Peyer's patch (tissue), 4 donors: ENCODE results near the gene CARMIL1. TPM values are rescaled to one million over a fixed set of nuclear protein-coding genes. Genes with fewer than 3 reads are reported as not detected.
A peak's percentile ranks its signal among the peaks of the same experiment; 100 is the strongest.

Experiments
- DNase-seq, 3 donors: peaks; one replicate each; pipeline ENCODE4 v3.0.0-alpha.2; 2017 to 2019
- H3K27ac ChIP-seq, 4 donors: fragments of 200-600 bp; sonication (generic); one replicate each; pipeline ENCODE4 v1.5.1; 2016 to 2019
- H3K27me3 ChIP-seq, 2 donors: fragments of 200-600 bp; sonication (generic); one replicate each; pipeline ENCODE4 v1.5.1; 2019
- H3K36me3 ChIP-seq, 3 donors: fragments of 200-600 bp; sonication (generic); one replicate each; pipeline ENCODE4 v1.5.1; 2016 to 2019
- H3K4me1 ChIP-seq, 4 donors: fragments of 200-600 bp; sonication (generic); one replicate each; pipeline ENCODE4 v1.5.1; 2016 to 2019
- H3K4me3 ChIP-seq, 4 donors: fragments of 200-600 bp; sonication (generic); 1 replicate in 3 of 4; 2 replicates in 1 of 4; pipeline ENCODE4 v1.5.1; 2016 to 2019; ENCODE audit warnings: mild to moderate bottlenecking in 1 of 4
- H3K9me3 ChIP-seq, 4 donors: fragments of 200-600 bp; sonication (generic); one replicate each; pipeline ENCODE4 v1.5.1; 2016 to 2019; ENCODE audit warnings: mild to moderate bottlenecking in 1 of 4
- POLR2A ChIP-seq, 2 donors: fragments of 450-650 bp; IDR thresholded peaks; one replicate each; pipeline ENCODE4 v1.5.1; 2017; ENCODE audit warnings: antibody characterized with exemption in 2 of 2, mild to moderate bottlenecking in 2 of 2, moderate library complexity in 2 of 2
- total RNA-seq, 4 donors: library from RNA; depleted of rRNA; stranded (reverse); fragments of >200 nt; gene quantifications; one replicate each; pipeline ENCODE4 v1.1.0, GENCODE V29; 2016
- TF ChIP-seq, protein P1 (sequence below), 6 experiments: fragments of 450-650 bp in 4 of 6; fragments of 200-600 bp in 2 of 6; sonication (generic) in 1 of 6; IDR thresholded peaks; one replicate each; pipeline ENCODE4 v1.5.1; 2017 to 2019; ENCODE audit warnings: antibody characterized with exemption in 6 of 6, mild to moderate bottlenecking in 3 of 6, moderate library complexity in 1 of 6

The CARMIL1 gene
- total RNA-seq, 4 donors from 2014 or later: 75.1 to 107 (median 85.7) TPM

DNA sequence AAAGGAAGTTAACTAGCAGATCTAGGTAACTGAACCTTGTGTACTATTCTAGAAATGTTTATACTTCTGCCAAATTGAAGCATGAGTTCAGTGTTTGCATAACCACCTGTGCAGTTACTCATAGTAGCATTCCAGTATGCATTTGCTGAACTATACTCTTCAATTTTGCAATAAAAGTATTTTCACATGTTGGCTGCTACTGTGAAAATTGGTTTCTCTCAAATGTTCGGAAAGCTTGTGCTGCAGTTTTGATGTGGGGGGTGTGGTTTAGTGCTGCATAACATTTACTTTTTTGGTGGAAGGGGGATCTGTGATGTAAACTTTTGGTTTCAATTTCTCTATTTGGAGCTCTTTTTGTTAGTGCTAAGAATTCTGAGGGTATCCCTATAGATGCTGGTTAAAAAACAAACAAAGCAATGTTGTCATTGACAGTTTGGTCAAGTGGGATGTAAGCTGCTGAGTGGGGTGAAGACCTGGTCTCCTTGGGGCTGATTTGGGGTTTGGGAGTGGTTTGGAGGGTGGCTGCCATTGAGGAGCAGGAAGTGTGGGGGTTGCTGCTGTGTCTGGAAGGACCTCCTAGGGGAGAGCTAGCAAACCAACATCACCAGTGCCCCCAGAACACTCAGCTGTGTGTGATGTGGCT is 87.8 kb downstream of the CARMIL1 start:
- H3K27ac ChIP-seq: peak overlapping the region in 2 of 4 donors; percentile 63 to 74
- no peaks in the 10 kb centered on the region for H3K36me3 ChIP-seq

DNA sequence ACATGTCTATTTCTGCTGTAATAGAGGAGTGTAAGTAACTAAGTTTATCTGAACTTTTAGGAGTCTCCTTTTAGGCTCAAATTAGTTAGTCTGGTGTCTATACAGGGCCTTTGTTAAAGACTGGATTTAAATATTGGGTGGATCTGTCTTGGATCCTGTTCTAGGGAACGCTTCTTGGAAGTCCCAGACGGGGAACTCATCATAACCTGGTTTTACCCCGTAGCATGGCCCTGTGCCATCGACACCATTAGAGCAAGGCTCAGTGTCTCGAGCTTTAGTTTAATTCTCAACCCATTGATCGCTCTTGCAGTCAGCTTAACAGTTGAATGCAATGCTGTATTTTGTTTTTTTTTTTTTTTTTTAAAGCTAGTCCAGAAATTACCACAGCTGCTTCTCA is 89.9 kb downstream of the CARMIL1 start:
- H3K9me3 ChIP-seq: no peaks in the 10 kb centered on the region
- no peak for DNase-seq
- H3K4me3 ChIP-seq: no peak overlapping the region
- peaks cover 0 to 27% (median 6%) of the 10 kb centered on the region in 4 donors for H3K4me1 ChIP-seq
- peak overlapping the region in 3 of 4 donors; percentile 52 to 74 (median 71) for H3K27ac ChIP-seq
- H3K36me3 ChIP-seq: no peaks in the 10 kb centered on the region
- H3K27me3 ChIP-seq: no peaks in the 10 kb centered on the region
- TF ChIP-seq, protein P1, sequence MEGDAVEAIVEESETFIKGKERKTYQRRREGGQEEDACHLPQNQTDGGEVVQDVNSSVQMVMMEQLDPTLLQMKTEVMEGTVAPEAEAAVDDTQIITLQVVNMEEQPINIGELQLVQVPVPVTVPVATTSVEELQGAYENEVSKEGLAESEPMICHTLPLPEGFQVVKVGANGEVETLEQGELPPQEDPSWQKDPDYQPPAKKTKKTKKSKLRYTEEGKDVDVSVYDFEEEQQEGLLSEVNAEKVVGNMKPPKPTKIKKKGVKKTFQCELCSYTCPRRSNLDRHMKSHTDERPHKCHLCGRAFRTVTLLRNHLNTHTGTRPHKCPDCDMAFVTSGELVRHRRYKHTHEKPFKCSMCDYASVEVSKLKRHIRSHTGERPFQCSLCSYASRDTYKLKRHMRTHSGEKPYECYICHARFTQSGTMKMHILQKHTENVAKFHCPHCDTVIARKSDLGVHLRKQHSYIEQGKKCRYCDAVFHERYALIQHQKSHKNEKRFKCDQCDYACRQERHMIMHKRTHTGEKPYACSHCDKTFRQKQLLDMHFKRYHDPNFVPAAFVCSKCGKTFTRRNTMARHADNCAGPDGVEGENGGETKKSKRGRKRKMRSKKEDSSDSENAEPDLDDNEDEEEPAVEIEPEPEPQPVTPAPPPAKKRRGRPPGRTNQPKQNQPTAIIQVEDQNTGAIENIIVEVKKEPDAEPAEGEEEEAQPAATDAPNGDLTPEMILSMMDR (IDR thresholded peaks at IDR 0.05): no peak
- no peak for TF ChIP-seq POLR2A (IDR thresholded peaks at IDR 0.05)

More for the DNA sequence above, 87.8 kb downstream of the CARMIL1 start:
- Histone ChIP-seq H3K27me3 (no peaks in the 10 kb centered on the region), H3K4me1 (peaks cover 0 to 27% (median 6%) of the 10 kb centered on the region in 4 donors), H3K4me3 (no peak overlapping the region), H3K9me3 (no peaks in the 10 kb centered on the region)
- DNase-seq: peak in 1 of 3 donors; percentile 36
- TF ChIP-seq POLR2A (IDR thresholded peaks at IDR 0.05): no peak
- TF ChIP-seq, protein P1 (IDR thresholded peaks at IDR 0.05): no peak

- Histone ChIP-seq H3K4me3 (peak overlapping the region in 2 of 4 donors; percentile 11 to 30), H3K36me3 (no peaks in the 10 kb centered on the region), H3K4me1 (peaks cover 0 to 27% (median 6%) of the 10 kb centered on the region in 4 donors), H3K9me3 (no peaks in the 10 kb centered on the region), H3K27ac (peak overlapping the region; percentile 18 to 74 (median 62)), H3K27me3 (no peaks in the 10 kb centered on the region)
- DNase-seq: no peak
- TF ChIP-seq POLR2A (IDR thresholded peaks at IDR 0.05): no peak
- TF ChIP-seq, protein P1 (IDR thresholded peaks at IDR 0.05): no peak
Observed at GRCh38 chr6:25369433-25370177, 90.4 kb downstream of the CARMIL1 start.

DNA sequence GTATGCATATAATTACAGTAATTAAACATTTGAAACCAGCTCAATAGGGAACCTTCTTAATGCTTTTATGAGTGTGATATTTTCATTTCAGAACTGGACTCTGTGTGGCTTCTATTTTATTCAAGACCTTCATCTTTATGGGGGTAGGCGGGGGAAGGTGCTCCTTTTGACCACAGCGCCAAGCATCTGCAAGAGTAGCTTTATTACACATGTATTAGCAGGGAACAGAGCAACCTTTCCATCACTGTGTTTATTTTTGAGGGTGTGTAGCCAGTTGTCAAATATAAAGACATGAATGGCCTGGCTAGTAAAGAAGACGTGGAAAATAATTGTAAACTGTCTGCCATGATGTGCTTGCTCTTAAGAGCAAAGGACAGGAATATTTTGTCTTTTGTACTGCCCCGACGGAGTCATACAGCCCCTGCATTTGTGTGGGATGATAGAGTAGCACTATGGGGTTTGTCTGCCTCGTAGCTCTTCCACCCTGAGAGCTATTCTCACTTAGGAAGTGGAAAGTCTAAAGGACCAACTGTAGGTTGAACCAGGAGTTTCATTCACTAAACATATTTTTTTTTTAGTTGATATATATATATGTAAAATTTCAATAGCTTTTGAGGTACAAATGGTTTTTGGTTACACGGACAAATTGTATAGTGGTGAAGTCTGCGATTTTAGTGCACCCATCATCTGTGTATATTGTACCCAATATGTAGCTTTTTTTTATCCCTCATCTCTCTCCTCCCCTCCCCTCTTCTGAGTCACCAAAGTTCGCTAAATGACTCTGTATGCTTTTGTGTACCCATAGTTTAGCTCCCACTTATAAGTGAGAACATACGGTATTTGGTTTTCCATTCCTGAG is 91.2 kb downstream of the CARMIL1 start:
- no peak for TF ChIP-seq POLR2A (IDR thresholded peaks at IDR 0.05)
- TF ChIP-seq, protein P1 (IDR thresholded peaks at IDR 0.05): no peak
- Histone ChIP-seq H3K27ac (peak overlapping the region; percentile 18 to 74 (median 62)), H3K36me3 (no peaks in the 10 kb centered on the region), H3K4me3 (no peak overlapping the region), H3K27me3 (no peaks in the 10 kb centered on the region), H3K9me3 (no peaks in the 10 kb centered on the region), H3K4me1 (peaks cover 0 to 27% (median 6%) of the 10 kb centered on the region in 4 donors)
- DNase-seq: no peak

- Histone ChIP-seq H3K27me3 (no peaks in the 10 kb centered on the region), H3K27ac (no peak overlapping the region), H3K36me3 (no peaks in the 10 kb centered on the region), H3K9me3 (no peaks in the 10 kb centered on the region), H3K4me1 (peaks cover 0 to 27% (median 6%) of the 10 kb centered on the region in 4 donors), H3K4me3 (no peak overlapping the region)
- TF ChIP-seq, protein P1 (IDR thresholded peaks at IDR 0.05): no peak
- TF ChIP-seq POLR2A (IDR thresholded peaks at IDR 0.05): no peak
- DNase-seq: no peak
Observed at GRCh38 chr6:25371037-25371347, 91.8 kb downstream of the CARMIL1 start.
